ENCODE measurements around the gene PCDHGA6. TPM values are rescaled to one million over a fixed set of nuclear protein-coding genes. Genes with fewer than 3 reads are reported as not detected.
"Not testable (repeated sequence)": the region's sequence is repeated elsewhere in the genome, so short reads cannot be mapped to it uniquely, and the experiment has no call there.

Gene PCDHGA6
- total RNA-seq, 1 experiment from 2014 or later: 5.8 TPM

DNA sequence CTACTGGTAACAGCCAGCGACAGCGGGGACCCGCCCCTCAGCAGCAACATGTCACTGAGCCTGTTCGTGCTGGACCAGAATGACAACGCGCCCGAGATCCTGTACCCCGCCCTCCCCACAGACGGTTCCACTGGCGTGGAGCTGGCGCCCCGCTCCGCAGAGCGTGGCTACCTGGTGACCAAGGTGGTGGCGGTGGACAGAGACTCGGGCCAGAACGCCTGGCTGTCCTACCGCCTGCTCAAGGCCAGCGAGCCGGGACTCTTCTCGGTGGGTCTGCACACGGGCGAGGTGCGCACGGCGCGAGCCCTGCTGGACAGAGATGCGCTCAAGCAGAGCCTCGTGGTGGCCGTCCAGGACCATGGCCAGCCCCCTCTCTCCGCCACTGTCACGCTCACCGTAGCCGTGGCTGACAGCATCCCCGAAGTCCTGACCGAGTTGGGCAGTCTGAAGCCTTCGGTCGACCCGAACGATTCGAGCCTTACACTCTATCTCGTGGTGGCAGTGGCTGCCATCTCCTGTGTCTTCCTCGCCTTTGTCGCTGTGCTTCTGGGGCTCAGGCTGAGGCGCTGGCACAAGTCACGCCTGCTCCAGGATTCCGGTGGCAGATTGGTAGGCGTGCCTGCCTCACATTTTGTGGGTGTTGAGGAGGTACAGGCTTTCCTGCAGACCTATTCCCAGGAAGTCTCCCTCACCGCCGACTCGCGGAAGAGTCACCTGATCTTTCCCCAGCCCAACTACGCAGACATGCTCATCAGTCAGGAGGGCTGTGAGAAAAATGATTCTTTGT, 20.9 kb downstream of the PCDHGA6 start:
- not testable (repeated sequence) for H3K9me3 ChIP-seq (replicated peaks); H3K27me3 ChIP-seq; H3K4me1 ChIP-seq; DNase-seq; H3K4me3 ChIP-seq; H3K27ac ChIP-seq
- peaks cover 21% of the 10 kb centered on the region for H3K36me3 ChIP-seq

DNA sequence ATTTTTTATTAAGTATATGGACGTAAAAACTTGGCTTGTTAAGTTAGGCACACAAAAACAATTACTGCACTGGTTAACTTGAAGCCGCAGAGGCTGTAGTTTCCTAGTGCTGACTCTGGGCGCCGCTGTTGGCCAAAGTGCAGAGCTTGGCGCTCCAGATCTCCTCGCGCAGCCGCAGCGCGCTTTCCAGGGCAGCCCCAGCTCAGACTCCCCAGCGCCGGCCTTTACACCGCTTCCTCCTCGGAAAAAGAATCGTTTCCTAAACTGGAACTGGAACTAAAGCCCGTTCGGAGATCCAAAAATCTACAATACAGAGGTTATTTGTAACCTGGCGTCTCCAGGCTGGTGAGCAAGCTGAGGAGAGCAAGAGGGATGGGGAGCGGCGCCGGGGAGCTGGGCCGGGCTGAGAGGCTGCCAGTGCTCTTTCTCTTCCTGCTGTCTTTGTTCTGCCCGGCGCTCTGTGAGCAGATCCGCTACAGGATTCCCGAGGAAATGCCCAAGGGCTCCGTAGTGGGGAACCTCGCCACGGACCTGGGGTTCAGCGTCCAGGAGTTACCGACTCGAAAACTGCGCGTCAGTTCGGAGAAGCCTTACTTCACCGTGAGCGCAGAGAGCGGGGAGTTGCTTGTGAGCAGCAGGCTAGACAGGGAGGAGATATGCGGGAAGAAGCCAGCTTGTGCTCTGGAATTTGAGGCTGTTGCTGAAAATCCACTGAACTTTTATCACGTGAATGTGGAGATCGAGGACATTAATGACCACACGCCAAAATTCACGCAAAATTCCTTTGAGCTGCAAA, 24.3 kb downstream of the PCDHGA6 start, which contains the start of gene PCDHGB5:
Gene PCDHGB5 (plus strand): TSS at position 192 of the 796 bp plus-strand sequence. CDS start 181 bp downstream, at position 373.
- not testable (repeated sequence) for H3K27me3 ChIP-seq, H3K27ac ChIP-seq, H3K4me1 ChIP-seq, H3K4me3 ChIP-seq, DNase-seq
- Histone ChIP-seq H3K9me3 (replicated peaks) (peaks cover 13% of the 10 kb centered on the region), H3K36me3 (peaks cover 31% of the 10 kb centered on the region)

DNA sequence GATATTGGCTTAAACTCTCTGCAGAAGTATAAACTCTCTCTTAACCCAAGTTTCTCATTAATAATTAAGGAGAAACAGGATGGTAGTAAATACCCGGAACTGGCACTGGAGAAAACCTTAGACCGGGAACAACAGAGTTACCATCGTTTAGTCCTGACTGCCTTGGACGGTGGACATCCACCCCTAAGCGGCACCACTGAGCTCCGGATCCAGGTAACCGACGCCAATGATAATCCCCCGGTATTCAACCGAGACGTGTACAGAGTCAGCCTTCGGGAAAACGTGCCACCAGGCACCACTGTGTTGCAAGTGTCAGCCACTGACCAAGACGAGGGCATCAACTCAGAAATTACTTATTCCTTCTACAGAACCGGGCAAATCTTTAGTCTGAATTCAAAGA, 24.9 kb downstream of the PCDHGA6 start:
- Histone ChIP-seq H3K36me3 (peaks cover 30% of the 10 kb centered on the region), H3K27me3 (no peaks in the 10 kb centered on the region), H3K9me3 (replicated peaks) (peaks cover 12% of the 10 kb centered on the region), H3K4me1 (no peaks in the 10 kb centered on the region), H3K4me3 (no peak overlapping the region), H3K27ac (no peak overlapping the region)
- DNase-seq: no peak

DNA sequence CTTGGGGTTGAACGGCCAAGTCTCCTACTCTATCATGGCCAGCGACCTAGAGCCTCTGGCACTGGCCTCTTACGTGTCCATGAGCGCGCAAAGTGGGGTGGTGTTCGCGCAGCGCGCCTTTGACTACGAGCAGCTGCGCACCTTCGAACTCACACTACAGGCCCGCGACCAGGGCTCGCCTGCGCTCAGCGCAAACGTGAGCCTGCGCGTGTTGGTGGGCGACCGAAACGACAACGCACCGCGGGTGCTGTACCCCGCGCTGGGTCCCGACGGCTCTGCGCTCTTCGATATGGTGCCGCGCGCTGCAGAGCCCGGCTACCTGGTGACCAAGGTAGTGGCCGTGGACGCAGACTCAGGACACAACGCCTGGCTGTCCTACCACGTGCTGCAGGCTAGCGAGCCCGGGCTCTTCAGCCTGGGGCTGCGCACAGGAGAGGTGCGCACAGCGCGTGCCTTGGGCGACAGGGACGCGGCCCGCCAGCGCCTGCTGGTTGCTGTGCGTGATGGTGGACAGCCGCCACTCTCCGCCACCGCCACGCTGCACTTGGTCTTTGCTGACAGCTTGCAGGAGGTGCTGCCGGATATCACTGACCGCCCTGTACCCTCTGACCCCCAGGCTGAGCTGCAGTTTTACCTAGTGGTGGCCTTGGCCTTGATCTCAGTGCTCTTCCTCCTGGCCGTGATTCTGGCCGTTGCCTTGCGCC, 26.0 kb downstream of the PCDHGA6 start:
- Histone ChIP-seq H3K4me3 (no peak overlapping the region), H3K27me3 (no peaks in the 10 kb centered on the region), H3K4me1 (no peaks in the 10 kb centered on the region), H3K9me3 (replicated peaks) (peaks cover 9% of the 10 kb centered on the region), H3K36me3 (peaks cover 25% of the 10 kb centered on the region), H3K27ac (no peak overlapping the region)
- no peak for DNase-seq

DNA sequence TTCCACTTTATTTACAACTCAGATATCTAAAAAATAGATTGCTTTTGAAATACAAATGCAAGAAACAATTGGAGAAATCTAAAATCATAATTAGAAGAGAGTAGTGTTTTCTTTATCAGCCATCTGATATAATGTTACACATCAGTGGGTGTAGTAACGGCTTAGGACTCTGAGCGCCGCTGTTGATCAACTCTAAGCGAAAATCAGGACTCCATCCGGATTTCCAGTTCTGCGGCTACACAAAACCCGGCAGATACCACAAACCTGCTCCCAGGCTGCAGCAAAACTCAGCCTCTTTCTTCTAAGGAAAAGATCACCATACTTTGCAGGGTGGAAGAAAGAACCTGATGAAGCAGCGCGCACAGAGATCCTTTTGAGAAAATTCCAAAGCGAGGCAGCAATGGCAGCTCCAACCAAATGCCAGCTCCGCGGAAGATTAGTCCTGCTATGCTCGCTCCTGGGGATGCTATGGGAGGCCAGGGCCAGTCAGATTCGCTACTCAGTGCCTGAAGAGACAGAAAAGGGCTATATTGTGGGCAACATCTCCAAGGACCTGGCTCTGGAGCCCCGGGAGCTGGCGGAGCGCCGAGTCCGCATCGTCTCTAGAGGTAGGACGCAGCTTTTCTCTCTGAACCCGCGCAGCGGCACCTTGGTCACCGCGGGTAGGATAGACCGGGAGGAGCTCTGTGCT, 29.0 kb downstream of the PCDHGA6 start, which contains the start of gene PCDHGA9:
Gene PCDHGA9 (plus strand): TSS at position 226 of the 691 bp plus-strand sequence. CDS start 175 bp downstream, at position 401.
- peak in 1 of 2 experiments; percentile 11 for DNase-seq
- Histone ChIP-seq H3K4me1 (no peaks in the 10 kb centered on the region), H3K27me3 (no peaks in the 10 kb centered on the region), H3K9me3 (replicated peaks) (peaks cover 7% of the 10 kb centered on the region), H3K4me3 (no peak within 1 kb of the TSS), H3K27ac (no peak within 1 kb of the TSS), H3K36me3 (peaks cover 25% of the 10 kb centered on the region)

DNA sequence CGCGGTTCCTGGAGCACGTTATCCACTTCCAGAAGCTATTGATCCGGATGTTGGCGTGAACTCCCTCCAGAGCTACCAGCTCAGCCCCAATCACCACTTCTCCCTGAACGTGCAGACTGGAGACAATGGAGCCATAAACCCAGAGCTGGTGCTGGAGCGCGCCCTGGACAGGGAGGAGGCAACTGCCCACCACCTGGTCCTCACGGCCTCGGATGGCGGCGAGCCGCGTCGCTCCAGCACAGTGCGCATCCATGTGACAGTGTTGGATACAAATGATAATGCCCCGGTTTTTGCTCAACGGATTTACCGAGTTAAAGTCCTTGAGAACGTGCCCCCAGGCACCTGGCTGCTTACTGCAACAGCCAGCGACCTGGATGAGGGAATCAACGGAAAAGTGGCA, 29.7 kb downstream of the PCDHGA6 start:
- no peak for DNase-seq
- H3K9me3 ChIP-seq (replicated peaks): peaks cover 6% of the 10 kb centered on the region

DNA sequence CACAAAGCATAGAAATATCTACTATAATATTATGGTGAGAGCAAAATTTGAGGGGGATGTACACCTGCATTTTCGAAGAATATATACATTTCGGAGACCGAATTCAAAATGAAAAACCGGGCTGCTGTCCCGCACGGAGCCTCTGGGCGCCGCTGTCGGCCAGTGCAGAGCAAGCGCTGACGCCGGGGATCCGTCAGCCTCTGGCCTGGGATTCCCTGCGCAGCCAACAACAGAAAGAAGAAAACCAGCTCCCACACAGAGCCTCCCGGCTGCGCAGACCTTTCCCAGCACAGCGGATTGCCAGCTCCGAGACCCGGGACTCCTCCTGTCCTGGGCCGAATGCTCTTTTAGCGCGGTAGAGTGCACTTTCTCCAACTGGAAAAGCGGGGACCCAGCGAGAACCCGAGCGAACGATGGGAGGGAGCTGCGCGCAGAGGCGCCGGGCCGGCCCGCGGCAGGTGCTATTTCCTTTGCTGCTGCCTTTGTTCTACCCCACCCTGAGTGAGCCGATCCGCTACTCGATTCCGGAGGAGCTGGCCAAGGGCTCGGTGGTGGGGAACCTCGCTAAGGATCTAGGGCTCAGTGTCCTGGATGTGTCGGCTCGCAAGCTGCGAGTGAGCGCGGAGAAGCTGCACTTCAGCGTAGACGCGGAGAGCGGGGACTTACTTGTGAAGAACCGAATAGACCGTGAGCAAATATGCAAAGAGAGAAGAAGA, 34.3 kb downstream of the PCDHGA6 start, which contains the start of gene PCDHGB6:
Gene PCDHGB6 (plus strand): TSS at position 232 of the 716 bp plus-strand sequence. CDS start 182 bp downstream, at position 414.
- H3K27me3 ChIP-seq; DNase-seq; H3K9me3 ChIP-seq (replicated peaks); H3K27ac ChIP-seq; H3K4me3 ChIP-seq; H3K4me1 ChIP-seq: not testable (repeated sequence)
- peaks cover 10% of the 10 kb centered on the region for H3K36me3 ChIP-seq

More for the DNA sequence above, 29.7 kb downstream of the PCDHGA6 start:
- Histone ChIP-seq H3K4me3 (no peak overlapping the region), H3K36me3 (peaks cover 25% of the 10 kb centered on the region), H3K27me3 (no peaks in the 10 kb centered on the region), H3K27ac (no peak overlapping the region), H3K4me1 (no peaks in the 10 kb centered on the region)

DNA sequence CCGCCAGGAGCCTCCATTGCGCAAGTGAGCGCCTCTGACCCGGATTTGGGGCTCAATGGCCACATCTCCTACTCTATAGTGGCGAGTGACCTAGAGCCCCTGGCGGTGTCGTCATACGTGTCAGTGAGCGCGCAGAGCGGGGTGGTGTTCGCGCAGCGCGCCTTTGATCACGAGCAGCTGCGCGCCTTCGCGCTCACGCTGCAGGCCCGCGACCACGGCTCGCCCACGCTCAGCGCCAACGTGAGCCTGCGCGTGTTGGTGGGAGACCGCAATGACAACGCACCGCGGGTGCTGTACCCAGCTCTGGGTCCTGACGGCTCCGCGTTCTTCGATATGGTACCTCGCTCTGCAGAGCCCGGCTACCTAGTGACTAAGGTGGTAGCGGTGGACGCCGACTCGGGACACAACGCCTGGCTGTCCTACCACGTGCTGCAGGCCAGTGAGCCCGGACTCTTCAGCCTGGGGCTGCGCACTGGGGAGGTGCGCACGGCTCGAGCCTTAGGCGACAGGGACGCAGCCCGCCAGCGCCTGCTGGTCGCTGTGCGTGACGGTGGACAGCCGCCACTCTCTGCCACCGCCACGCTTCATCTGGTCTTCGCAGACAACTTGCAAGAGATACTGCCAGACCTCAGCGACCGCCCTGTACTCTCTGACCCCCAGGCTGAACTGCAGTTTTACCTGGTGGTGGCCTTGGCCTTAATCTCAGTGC, 36.1 kb downstream of the PCDHGA6 start:
- no peaks in the 10 kb centered on the region for H3K4me1 ChIP-seq
- 0 out of 2 replicates have a peak, but pooled peaks cover 5% of the 10 kb centered on the region for H3K9me3 ChIP-seq (replicated peaks)
- no peak for DNase-seq
- H3K36me3 ChIP-seq: peaks cover 16% of the 10 kb centered on the region
- H3K27ac ChIP-seq: no peak overlapping the region
- no peaks in the 10 kb centered on the region for H3K27me3 ChIP-seq
- no peak overlapping the region for H3K4me3 ChIP-seq

DNA sequence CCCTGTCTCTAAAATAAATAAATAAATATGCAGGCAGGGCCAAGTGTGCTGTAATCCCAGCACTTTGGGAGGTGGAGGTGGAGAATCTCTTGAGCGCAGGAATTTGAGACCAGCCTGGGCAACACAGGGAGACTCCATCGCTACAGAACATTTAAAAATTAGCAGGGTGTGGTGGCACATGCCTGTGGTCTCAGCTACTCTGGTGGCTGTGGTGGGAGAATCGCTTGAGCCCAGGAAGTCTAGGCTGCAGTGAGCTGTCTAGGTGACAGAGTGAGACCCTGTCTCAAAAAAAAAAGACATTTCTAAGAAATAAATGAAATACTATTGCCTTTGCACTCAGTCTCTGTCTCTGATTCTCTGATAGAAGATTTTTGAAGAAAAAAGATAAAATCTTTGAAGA, 37.9 kb downstream of the PCDHGA6 start:
- peaks cover 16% of the 10 kb centered on the region for H3K36me3 ChIP-seq
- H3K27me3 ChIP-seq: no peaks in the 10 kb centered on the region
- DNase-seq: no peak
- H3K4me1 ChIP-seq: no peaks in the 10 kb centered on the region
- H3K27ac ChIP-seq: no peak overlapping the region
- no peak overlapping the region for H3K4me3 ChIP-seq
- peaks cover 12% of the 10 kb centered on the region; the same call in 1 of the 2 replicates for H3K9me3 ChIP-seq (replicated peaks)

DNA sequence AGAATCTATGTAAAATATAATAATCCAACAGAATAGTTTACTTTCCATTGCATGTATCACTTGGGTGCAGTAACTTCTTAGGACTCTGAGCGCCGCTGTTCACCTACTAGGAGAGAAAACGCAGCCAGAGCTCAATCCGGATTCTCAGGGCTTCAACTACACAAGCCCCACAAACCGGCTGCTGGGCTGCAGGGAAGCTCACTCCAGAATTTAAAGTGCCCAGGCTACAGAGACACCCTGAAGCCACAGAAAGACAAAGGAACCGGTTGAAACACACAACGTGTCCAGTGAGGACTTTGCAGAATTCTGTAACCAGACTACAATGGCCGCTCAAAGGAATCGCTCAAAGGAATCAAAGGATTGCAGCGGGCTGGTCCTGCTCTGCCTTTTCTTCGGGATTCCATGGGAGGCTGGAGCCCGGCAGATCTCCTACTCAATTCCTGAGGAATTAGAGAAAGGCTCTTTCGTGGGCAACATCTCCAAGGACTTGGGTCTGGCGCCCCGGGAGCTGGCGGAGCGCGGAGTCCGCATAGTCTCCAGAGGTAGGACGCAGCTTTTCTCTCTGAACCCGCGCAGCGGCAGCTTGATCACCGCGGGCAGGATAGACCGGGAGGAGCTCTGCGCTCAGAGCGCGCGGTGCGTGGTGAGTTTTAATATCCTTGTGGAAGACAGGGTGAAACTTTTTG, 39.3 kb downstream of the PCDHGA6 start, which contains the start of gene PCDHGA10:
Gene PCDHGA10 (plus strand): TSS at position 134 of the 686 bp plus-strand sequence. CDS start 189 bp downstream, at position 323.
- Histone ChIP-seq H3K36me3 (peaks cover 19% of the 10 kb centered on the region), H3K4me3 (no peak within 1 kb of the TSS), H3K27ac (no peak within 1 kb of the TSS), H3K4me1 (no peaks in the 10 kb centered on the region), H3K27me3 (no peaks in the 10 kb centered on the region), H3K9me3 (replicated peaks) (peaks cover 17% of the 10 kb centered on the region)
- peak in 1 of 2 experiments; percentile 4 for DNase-seq

DNA sequence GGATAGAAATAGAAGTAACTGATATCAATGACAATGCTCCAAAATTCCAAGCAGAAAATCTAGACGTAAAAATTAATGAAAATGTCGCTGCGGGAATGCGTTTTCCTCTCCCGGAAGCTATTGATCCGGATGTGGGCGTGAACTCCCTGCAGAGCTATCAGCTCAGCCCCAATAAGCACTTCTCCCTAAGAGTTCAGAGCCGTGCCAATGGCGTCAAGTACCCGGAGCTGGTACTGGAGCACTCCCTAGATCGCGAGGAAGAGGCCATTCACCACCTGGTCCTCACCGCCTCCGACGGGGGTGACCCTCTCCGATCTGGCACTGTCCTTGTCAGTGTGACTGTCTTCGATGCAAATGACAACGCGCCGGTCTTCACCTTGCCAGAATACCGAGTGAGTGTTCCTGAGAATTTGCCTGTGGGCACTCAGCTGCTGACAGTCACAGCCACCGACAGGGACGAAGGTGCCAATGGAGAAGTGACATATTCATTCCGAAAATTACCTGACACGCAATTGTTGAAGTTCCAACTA, 39.9 kb downstream of the PCDHGA6 start:
- Histone ChIP-seq H3K9me3 (replicated peaks) (peaks cover 17% of the 10 kb centered on the region), H3K36me3 (peaks cover 19% of the 10 kb centered on the region), H3K27me3 (no peaks in the 10 kb centered on the region), H3K4me3 (no peak overlapping the region), H3K27ac (no peak overlapping the region), H3K4me1 (no peaks in the 10 kb centered on the region)
- no peak for DNase-seq

DNA sequence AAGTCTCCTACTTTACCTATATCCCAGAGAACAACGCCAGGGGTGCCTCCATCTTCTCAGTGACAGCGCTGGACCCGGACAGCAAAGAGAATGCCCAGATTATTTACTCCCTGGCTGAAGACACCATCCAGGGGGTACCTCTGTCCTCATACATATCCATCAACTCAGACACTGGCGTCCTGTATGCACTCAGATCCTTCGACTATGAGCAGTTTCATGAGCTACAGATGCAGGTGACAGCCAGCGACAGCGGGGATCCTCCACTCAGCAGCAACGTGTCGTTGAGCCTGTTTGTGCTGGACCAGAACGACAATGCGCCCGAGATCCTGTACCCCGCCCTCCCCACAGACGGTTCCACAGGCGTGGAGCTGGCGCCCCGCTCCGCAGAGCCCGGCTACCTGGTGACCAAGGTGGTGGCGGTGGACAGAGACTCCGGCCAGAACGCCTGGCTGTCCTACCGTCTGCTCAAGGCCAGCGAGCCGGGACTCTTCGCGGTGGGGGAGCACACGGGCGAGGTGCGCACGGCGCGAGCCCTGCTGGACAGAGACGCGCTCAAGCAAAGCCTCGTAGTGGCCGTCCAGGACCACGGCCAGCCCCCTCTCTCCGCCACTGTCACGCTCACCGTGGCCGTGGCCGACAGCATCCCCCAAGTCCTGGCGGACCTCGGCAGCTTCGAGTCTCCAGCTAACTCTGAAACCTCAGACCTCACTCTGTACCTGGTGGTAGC, 41.0 kb downstream of the PCDHGA6 start:
- not testable (repeated sequence) for H3K4me1 ChIP-seq, H3K27ac ChIP-seq, H3K27me3 ChIP-seq, DNase-seq, H3K4me3 ChIP-seq
- peaks cover 17% of the 10 kb centered on the region for H3K9me3 ChIP-seq (replicated peaks)
- H3K36me3 ChIP-seq: peaks cover 17% of the 10 kb centered on the region
